Erythroblast (primary cell): Measurements from ENCODE around the gene EHBP1.

Experiments
- GATA1 ChIP-seq: IDR thresholded peaks from 2 replicates; pipeline ENCODE4 v1.6.1; 2011; ENCODE audit warnings: low read depth, mild to moderate bottlenecking, control low read depth, low read length, moderate library complexity
- POLR2A ChIP-seq: IDR thresholded peaks from 2 replicates; pipeline ENCODE4 v1.6.1; 2011; ENCODE audit warnings: mild to moderate bottlenecking, low read length

GRCh38 chr2:62845256-62845655 lies 139.7 kb downstream of the EHBP1 start:
- TF ChIP-seq POLR2A = no peak
- no peak for TF ChIP-seq GATA1
